G401 (cell line): ENCODE measurements around the gene CDH4. TPM values are rescaled to one million over a fixed set of nuclear protein-coding genes. Genes with fewer than 3 reads are reported as not detected.
A peak's percentile ranks its signal among the peaks of the same experiment; 100 is the strongest.
"Not testable (repeated sequence)": the region's sequence is repeated elsewhere in the genome, so short reads cannot be mapped to it uniquely, and the experiment has no call there.

Source experiments
- DNase-seq: peaks from one replicate; pipeline ENCODE4 v3.0.0-alpha.2; 2015; ENCODE audit warnings: low spot score
- in situ Hi-C: cut with HindIII; loops from 2 replicates; pipeline ENCODE4 v1.10.0; 2016; ENCODE audit warnings: low sequenced_read_pairs, mixed read lengths
- total RNA-seq: library from RNA; depleted of rRNA; stranded (reverse); fragments of >200 nt; shearing (Covaris generic); gene quantifications from 2 replicates; pipeline ENCODE4 v1.2.3, GENCODE V29; 2014

The CDH4 gene
- total RNA-seq, 1 experiment from 2014 or later = 12.9 TPM

GRCh38 chr20:61396262-61396848, 144.3 kb downstream of the CDH4 start:
- in situ Hi-C loops = no loop called here
- DNase-seq = no peak

DNA sequence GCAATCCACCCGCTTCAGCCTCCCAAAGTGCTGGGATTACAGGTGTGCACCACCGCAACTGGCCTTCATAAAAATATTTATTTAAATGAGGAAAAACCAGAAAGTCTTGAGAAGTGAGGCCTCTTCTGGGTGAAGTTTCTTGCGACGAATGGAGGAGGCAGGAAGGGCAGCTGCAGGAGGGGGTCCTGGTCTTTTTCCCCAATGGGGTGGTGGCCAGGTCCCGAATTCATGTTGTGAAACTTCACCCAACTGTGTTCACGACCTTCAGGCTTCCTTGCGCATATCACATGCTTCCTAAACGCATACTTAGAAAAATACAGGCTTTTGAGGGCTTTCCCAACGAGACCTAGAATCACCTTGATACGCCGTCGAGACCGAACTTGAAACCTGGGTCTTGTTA, 145.1 kb downstream of the CDH4 start:
- in situ Hi-C loops = no loop called here
- DNase-seq = no peak

- in situ Hi-C loops = no loop called here
- no peak for DNase-seq
Measured at GRCh38 chr20:61397790-61398189, 145.7 kb downstream of the CDH4 start.

- in situ Hi-C loops = no loop called here
- no peak for DNase-seq
Measured at GRCh38 chr20:61399433-61399832, 147.4 kb downstream of the CDH4 start.

DNA sequence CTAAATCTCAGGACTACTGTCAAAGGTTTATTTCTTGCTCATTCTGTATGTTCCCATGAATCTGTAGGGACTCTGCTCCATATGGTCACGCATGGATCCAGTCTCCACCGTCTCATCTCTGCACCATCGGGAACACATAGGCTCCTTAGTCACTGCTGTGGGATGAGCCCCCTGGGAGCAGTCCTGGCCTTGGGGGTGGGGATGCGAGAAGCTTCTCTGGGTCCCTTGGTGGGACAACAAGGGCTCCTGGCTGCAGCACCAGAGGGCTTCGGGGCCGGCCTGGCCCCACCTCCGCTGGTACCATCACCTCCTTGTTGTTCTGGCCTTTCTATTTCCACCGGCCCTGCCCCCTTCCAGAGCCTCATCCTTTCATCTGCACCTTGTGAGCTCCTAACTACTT, 148.4 kb downstream of the CDH4 start:
- no peak for DNase-seq
- in situ Hi-C loops = no loop called here

GRCh38 chr20:61404303-61404702, 152.2 kb downstream of the CDH4 start:
- in situ Hi-C loops = no loop called here
- no peak for DNase-seq

DNA sequence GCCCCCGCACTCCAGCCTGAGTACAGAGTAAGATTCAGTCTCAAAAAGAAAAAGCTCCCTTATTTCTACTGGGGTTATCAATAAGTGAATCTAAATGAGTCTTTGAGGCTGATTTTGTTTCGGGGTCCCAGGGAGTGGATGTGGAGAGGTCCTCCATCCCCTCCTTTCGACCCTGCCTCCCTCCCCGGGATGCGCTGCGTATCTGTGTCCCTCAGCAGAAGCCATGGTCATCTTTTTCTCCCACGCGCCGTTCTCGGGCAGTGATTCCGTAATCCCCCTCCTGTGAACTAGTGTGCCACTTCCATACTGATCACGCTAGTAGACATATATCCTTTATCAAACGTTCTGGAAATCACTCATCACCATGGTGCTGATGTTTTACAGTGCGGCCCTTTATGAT, 152.9 kb downstream of the CDH4 start:
- in situ Hi-C loops = no loop called here
- DNase-seq = no peak

- DNase-seq, in situ Hi-C loops: not testable (repeated sequence)
Measured at GRCh38 chr20:61406773-61407172, 154.7 kb downstream of the CDH4 start.

GRCh38 chr20:61407561-61407960, 155.5 kb downstream of the CDH4 start:
- in situ Hi-C loops = no loop called here
- DNase-seq = no peak

DNA sequence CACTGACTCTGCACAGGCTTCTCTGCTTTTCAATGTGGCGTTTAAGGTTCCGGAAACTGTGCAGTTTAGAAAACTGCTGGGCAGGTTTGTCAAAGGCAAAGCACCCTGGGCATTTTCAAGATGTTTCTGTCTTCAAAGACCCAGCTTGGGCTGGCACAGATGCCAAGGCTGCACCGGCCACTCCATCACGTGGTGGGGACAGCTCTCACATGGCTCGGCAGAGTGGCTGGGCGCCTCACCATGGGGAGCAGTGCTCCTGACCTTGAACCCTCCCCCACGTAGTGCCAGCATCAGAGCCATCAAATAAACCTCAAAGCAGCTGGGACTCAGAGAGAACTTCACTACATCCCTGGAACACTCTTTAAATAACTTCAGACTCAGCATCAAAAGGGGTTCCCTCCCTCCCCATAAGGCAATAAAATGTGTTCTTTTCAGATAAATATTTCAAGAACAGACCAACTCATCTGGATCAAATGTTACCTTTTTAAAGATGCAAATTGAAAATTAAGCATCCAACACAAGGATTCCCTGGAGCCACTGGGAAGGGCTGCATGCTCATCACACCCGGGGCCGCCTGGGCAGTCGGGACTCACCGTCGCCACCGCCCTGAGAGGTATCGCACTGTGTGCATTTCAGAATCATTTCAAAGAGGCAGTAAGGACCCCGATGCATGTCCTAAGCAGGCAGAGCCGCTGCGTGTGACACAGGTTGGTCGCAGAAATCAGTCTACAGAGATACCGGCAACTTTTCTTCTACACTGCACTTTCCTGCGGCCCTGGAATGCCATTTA, 157.1 kb downstream of the CDH4 start:
- DNase-seq = no peak
- in situ Hi-C loops = no loop called here

DNA sequence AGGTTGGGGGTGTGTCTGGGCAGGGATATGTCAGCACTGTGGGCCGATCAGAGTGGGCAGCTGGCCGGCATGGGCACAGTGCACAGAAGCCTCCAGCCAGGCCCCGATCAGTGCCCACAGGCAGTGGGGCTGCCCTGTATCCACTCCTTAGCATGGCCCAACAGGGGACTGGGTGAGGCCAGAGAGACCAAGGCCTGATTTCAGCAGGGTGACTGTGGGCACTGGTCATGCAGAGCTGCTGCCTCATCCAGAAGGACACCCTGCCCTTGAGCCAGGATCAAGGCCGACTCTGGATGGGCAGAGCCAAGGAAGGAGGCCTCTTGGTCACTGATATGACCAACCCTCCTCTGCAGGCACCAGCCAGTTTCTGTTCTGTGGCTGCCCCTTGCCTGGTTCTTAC, 159.7 kb downstream of the CDH4 start:
- in situ Hi-C loops = no loop called here
- no peak for DNase-seq

DNA sequence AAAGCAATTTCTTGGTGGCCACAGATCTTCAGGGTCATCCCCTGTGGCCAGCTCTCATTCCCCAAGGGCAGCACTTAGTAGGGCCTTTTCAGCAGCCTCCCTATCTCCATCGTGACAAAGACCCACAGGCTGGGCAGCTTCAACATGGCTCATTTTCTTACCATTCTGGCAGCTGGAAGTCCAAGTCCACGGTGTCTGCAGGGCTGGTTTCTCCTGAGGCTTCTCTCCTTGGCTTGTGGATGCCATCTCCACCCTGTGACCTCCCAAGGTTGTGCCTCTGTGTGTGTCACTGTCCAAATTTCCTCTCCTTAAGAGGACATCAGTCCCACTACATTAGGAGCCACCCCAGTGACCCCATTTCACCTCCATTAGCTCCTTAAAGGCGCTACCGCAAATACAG, 161.7 kb downstream of the CDH4 start:
- in situ Hi-C loops = no loop called here
- DNase-seq = no peak

DNA sequence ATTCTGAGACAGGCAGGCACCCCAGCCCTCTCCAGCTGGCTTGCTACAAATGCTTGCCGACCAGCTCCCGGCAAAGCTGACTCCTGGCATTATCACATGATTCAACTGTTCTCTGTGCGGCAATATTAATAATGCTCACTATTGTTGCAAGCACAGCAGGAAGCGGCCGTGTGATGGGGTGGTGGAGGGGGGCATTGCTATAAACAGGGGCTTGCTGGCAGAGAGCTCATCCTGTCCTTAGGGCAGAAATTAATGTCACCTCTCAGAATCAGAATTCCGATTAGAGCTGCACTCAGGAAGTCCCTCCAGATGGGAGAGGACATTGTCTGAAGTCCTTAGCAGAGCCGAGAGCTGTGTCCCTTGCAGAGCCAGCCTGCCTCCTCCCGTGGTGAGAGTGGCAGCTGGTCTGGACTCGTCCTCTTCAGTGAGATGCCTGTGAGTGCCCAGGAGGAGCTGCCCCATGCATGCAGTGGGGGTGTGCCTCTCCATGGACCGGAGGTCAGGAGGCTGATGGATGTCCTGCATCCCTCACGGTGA, 162.5 kb downstream of the CDH4 start:
- DNase-seq = peak; percentile 4
- in situ Hi-C loops = no loop called here

DNA sequence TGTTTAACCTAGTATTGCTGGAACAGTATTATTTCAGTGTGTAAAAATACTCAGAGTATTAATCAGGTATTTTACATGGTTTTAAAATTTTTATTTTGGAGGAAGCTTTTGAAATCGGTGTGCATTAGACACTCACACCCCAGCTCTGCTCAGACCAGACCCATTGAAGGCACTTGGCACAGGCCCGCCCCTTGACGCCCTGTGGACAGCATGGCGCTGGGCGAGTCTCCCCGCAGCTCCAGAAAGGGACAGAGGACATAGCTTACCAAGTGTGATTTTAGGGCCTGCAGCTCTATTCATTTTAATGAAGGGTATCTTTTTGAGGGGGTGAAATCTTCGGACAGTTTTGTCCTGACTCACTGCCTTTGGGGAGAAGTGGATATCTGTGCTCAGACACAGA, 164.5 kb downstream of the CDH4 start:
- in situ Hi-C loops = no loop called here
- DNase-seq = no peak

- in situ Hi-C loops = no loop called here
- no peak for DNase-seq
Measured at GRCh38 chr20:61417221-61417941, 165.3 kb downstream of the CDH4 start.

- no peak for DNase-seq
- in situ Hi-C loops = no loop called here
Measured at GRCh38 chr20:61419010-61419409, 166.9 kb downstream of the CDH4 start.

- in situ Hi-C loops = no loop called here
- no peak for DNase-seq
Measured at GRCh38 chr20:61419501-61419900, 167.4 kb downstream of the CDH4 start.

- in situ Hi-C loops = no loop called here
Measured at GRCh38 chr20:61420056-61420455, 168.0 kb downstream of the CDH4 start.

DNA sequence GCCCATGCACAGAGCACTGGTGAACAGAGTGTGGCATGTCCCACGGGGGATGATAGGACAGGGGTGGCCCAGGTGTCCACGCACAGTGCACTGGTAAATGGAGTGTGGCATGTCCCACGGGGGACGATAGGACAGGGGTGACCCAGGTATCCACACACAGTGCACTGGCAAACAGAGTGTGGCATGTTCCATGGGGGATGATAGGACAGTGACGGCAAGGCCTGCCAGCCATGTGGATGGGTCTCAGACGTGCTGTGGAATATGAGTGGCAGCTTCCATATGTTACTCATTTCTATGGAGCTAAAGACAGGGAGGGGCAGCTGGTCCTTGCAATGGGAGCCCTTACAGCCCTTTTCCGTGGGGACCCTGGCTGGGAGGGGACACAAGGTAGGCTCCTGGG, 168.7 kb downstream of the CDH4 start:
- DNase-seq = no peak
- in situ Hi-C loops = no loop called here

More at GRCh38 chr20:61420056-61420455, 168.0 kb downstream of the CDH4 start:
- DNase-seq = no peak
